Lower lobe of right lung (tissue), 2 donors: ENCODE data around the gene ADGRV1. TPM values are rescaled to one million over a fixed set of nuclear protein-coding genes. Genes with fewer than 3 reads are reported as not detected.
A peak's percentile ranks its signal among the peaks of the same experiment; 100 is the strongest.
"Not testable (repeated sequence)": the region's sequence is repeated elsewhere in the genome, so short reads cannot be mapped to it uniquely, and the experiment has no call there.

Experiments
- ATAC-seq, 2 donors: fragments of 200-7000 bp; cut with Tn5 transposase; one replicate each; pipeline ENCODE4 v1.9.1; 2020 to 2022; ENCODE audit warnings: mild to moderate bottlenecking in 2 of 2, moderate library complexity in 2 of 2
- DNase-seq: peaks from one replicate; pipeline ENCODE4 v3.0.0-alpha.2; 2020
- H3K27ac ChIP-seq: fragments of 200-600 bp; one replicate; pipeline ENCODE4 v1.8.0; 2022
- H3K27me3 ChIP-seq: fragments of 200-600 bp; one replicate; pipeline ENCODE4 v1.8.0; 2022; ENCODE audit warnings: low read depth
- H3K36me3 ChIP-seq: fragments of 200-600 bp; one replicate; pipeline ENCODE4 v1.8.0; 2022; ENCODE audit warnings: mild to moderate bottlenecking
- H3K4me1 ChIP-seq: fragments of 200-600 bp; one replicate; pipeline ENCODE4 v1.8.0; 2022
- H3K4me3 ChIP-seq: fragments of 200-600 bp; one replicate; pipeline ENCODE4 v1.8.0; 2022; ENCODE audit warnings: mild to moderate bottlenecking
- H3K9me3 ChIP-seq: fragments of 200-600 bp; one replicate; pipeline ENCODE4 v1.8.0; 2022
- intact Hi-C: fragments of 100-400 bp; cut with DNase I; formaldehyde crosslinking; loops from one replicate; pipeline ENCODE4 v1.11.0; 2022
- total RNA-seq: library from RNA; stranded (reverse); fragmentation: NEBNext Ultra II Directional; extraction: Animal tissue kit (Norgen Biotek cat#: 25700); gene quantifications from one replicate; pipeline ENCODE4 v1.2.1, GENCODE V29; 2021
- TF ChIP-seq, protein P1 (sequence below): fragments of 200-600 bp; IDR thresholded peaks from one replicate; pipeline ENCODE4 v1.8.0; 2022; ENCODE audit warnings: antibody characterized with exemption, mild to moderate bottlenecking
- donor health status: DM: no; HTN: yes; CAD: no; lungs with severe emphysema.

The ADGRV1 gene
- total RNA-seq, 1 donor from 2014 or later = 49.7 TPM

DNA sequence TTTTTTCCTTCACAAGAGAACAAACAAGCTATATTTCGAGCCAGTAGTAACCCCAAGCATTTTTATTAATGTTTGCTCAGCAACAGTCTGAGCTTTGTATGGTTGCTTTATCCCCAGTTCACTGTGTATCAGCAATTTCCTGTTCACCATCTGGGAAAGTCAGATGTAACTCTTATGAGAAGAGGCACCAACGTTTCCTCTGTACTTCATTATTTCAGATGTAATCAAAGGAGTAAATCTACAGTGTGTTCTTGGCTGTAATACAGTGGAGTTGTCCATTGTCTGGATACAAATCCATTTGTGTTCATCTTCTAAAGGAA, 484.3 kb downstream of the ADGRV1 start:
- intact Hi-C loops = no loop called here
- Histone ChIP-seq H3K4me1 (peaks cover under 1% of the 10 kb centered on the region), H3K36me3 (no peaks in the 10 kb centered on the region), H3K27me3 (no peaks in the 10 kb centered on the region), H3K9me3 (no peaks in the 10 kb centered on the region), H3K4me3 (no peak overlapping the region), H3K27ac (no peak overlapping the region)
- TF ChIP-seq, protein P1, sequence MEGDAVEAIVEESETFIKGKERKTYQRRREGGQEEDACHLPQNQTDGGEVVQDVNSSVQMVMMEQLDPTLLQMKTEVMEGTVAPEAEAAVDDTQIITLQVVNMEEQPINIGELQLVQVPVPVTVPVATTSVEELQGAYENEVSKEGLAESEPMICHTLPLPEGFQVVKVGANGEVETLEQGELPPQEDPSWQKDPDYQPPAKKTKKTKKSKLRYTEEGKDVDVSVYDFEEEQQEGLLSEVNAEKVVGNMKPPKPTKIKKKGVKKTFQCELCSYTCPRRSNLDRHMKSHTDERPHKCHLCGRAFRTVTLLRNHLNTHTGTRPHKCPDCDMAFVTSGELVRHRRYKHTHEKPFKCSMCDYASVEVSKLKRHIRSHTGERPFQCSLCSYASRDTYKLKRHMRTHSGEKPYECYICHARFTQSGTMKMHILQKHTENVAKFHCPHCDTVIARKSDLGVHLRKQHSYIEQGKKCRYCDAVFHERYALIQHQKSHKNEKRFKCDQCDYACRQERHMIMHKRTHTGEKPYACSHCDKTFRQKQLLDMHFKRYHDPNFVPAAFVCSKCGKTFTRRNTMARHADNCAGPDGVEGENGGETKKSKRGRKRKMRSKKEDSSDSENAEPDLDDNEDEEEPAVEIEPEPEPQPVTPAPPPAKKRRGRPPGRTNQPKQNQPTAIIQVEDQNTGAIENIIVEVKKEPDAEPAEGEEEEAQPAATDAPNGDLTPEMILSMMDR = no peak
- ATAC-seq (no peak), DNase-seq (no peak)

DNA sequence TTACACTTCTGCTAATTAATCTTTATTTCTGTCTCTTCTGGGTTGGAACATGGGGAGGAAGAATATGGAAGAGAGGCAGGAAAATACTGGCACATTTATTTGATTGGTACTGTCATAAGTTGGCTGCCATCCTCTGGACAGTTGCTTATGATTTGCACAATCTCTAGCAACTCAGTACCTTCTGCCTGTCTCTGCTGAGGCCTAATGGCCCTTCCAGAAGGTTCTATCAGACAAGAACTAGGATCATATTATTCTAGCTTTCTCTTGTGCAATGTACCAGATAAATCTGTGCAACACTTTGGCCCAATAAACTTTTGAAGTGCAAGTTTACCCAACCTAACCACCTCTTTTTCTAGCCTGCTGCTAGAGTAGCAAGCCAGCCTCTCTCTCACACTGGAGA, 489.5 kb downstream of the ADGRV1 start:
- Histone ChIP-seq H3K4me3 (no peak overlapping the region), H3K9me3 (no peaks in the 10 kb centered on the region), H3K27me3 (no peaks in the 10 kb centered on the region), H3K4me1 (peaks cover 13% of the 10 kb centered on the region), H3K27ac (no peak overlapping the region), H3K36me3 (no peaks in the 10 kb centered on the region)
- TF ChIP-seq, protein P1 = no peak
- DNase-seq (no peak), ATAC-seq (no peak)
- intact Hi-C loops = no loop called here

DNA sequence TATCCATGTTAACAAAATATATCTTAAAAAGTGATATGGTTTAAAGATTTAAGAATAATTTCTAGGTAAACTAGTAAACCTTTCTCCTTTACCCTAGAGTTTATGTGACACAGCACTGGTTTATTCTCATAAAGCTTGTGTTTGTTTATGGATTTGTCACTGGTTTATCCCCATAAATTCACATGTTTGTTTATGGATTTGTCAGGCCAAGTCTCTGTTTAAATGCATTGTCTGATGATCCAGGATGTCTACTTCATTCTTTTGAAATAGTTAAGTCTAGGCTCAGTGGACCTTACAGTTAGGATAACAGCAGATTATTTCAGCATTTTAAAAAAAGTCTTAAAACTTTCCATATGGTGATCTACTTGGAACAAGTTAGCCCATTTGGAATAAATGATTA, 490.5 kb downstream of the ADGRV1 start:
- H3K9me3 ChIP-seq = no peaks in the 10 kb centered on the region
- H3K27me3 ChIP-seq = no peaks in the 10 kb centered on the region
- DNase-seq (no peak), ATAC-seq (no peak)
- H3K4me3 ChIP-seq = no peak overlapping the region
- no peaks in the 10 kb centered on the region for H3K36me3 ChIP-seq
- peaks cover 13% of the 10 kb centered on the region for H3K4me1 ChIP-seq
- intact Hi-C loops = no loop called here
- TF ChIP-seq, protein P1 = no peak
- no peak overlapping the region for H3K27ac ChIP-seq

DNA sequence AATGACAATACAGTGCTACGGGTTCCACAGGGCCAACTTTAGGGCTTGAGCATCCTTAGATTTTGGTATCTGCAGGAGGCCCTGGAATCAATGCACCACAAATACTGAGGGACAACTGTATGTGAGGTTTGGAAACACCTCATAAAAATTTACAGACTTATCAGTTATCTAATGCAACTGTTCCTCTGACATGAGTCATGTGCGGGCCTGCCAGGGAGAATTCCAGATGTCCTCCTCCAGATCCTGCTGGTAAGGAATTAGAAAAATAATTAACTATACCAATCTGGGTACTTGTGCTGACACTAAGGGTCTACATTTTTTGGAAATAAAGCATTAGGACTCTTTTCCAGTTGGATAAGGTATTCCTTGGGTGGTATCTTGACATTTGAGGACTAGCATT, 491.2 kb downstream of the ADGRV1 start:
- Histone ChIP-seq H3K27me3 (no peaks in the 10 kb centered on the region), H3K27ac (no peak overlapping the region), H3K9me3 (no peaks in the 10 kb centered on the region), H3K4me3 (no peak overlapping the region), H3K36me3 (no peaks in the 10 kb centered on the region), H3K4me1 (peaks cover 17% of the 10 kb centered on the region)
- ATAC-seq = no peak
- TF ChIP-seq, protein P1 = no peak
- no peak for DNase-seq
- intact Hi-C loops = no loop called here

DNA sequence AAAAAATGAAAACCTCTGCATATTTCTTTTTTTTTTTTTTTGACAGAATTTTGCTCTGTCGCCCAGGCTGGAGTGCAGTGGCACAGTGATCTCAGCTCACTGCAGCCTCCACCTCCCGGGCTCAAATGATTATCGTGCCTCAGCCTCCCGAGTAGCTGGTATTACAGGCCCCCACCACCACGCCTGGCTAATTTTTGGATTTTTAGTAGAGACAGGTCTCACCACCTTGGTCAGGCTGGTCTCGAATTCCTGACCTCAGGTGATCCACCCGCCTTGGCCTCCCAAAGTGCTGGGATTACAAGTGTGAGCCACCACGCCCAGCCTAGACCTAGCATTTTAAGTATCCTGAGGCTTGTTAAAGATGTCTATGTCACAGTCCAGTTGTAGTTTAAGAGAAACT, 493.8 kb downstream of the ADGRV1 start:
- H3K4me1 ChIP-seq = peaks cover 18% of the 10 kb centered on the region
- H3K9me3 ChIP-seq, ATAC-seq, H3K27ac ChIP-seq, H3K4me3 ChIP-seq, DNase-seq, H3K27me3 ChIP-seq, H3K36me3 ChIP-seq, intact Hi-C loops: not testable (repeated sequence)

DNA sequence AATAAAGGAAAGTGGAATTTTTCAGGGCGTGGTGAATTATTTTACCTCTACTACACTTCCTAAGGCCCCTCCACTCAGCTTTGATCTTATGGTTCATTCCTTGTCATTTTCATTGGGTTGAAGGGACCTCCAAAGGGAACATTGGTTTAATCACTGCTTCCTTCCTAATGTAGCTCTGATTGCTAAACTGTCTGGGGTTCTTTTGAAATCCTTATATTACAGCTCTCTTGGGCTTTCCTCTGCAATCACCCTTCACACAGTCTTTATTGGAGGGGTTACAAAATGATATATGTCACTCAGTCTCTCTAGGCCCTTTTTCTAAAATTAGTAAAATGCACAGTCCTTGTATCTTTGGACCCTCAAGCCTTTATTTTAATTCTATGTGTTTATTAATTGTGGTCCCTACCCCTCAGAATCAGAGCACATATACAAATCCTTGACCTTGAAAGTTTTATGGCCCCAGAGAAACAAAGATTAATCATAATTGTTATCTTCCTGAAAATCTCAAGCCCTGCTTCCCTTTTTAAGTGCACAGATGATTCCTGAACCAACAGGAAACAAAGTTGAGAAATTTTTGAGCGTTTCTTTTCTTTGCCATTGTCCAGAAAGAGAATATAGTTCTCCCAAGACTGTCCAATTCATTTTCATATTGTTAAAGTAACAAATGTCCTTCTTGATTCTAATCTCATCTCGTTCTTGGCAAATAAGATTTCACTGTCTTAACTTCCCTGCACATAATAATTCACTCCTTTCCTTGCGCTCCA, 494.6 kb downstream of the ADGRV1 start:
- Histone ChIP-seq H3K27me3 (no peaks in the 10 kb centered on the region), H3K4me3 (no peak overlapping the region), H3K36me3 (no peaks in the 10 kb centered on the region), H3K9me3 (no peaks in the 10 kb centered on the region), H3K4me1 (peaks cover 22% of the 10 kb centered on the region), H3K27ac (no peak overlapping the region)
- ATAC-seq = peak; percentile 66 to 68
- TF ChIP-seq, protein P1 = no peak
- no peak for DNase-seq
- intact Hi-C loops = no loop called here
